ENCODE data around the gene NPHS1. TPM values are rescaled to one million over a fixed set of nuclear protein-coding genes. Genes with fewer than 3 reads are reported as not detected.
A peak's percentile ranks its signal among the peaks of the same experiment; 100 is the strongest.

NPHS1 gene
- total and polyA plus RNA-seq, 2 experiments from 2014 or later, result not detected

GRCh38 chr19:35858311-35858710, 6.0 kb upstream of the NPHS1 start:
- peaks cover 71% of the 10 kb centered on the region for H3K27me3 ChIP-seq (replicated peaks; ENCODE audit: insufficient read depth)
- no peaks in the 10 kb centered on the region for H4K20me1 ChIP-seq (ENCODE audit: insufficient read depth)
- H3K36me3 ChIP-seq (ENCODE audit: low read depth), result no peaks in the 10 kb centered on the region
- DNase-seq, result no peak
- H3K4me2 ChIP-seq (ENCODE audit: unreplicated experiment), result no peak overlapping the region
- no peak overlapping the region for H3K9ac ChIP-seq
- 22 to 35% methylated on average over 6 of the region's 6 CpGs for WGBS, 2 experiments (ENCODE audit: low coverage in 1 of 2, low lambda C conversion rate in 2 of 2, missing lambda C conversion rate in 2 of 2)
- H3K4me3 ChIP-seq, result no peak overlapping the region
- H3K9me3 ChIP-seq (ENCODE audit: low read depth), result no peaks in the 10 kb centered on the region
- H3K27ac ChIP-seq, result no peak overlapping the region
- no peaks in the 10 kb centered on the region for H3K79me2 ChIP-seq (ENCODE audit: insufficient read depth)
- no peak overlapping the region for H2AFZ ChIP-seq
- no peaks in the 10 kb centered on the region for H3F3A ChIP-seq (ENCODE audit: insufficient read depth)
- H3K9me2 ChIP-seq (ENCODE audit: insufficient read depth), result no peaks in the 10 kb centered on the region
- no peak for TF ChIP-seq EZH2phosphoT487 (IDR thresholded peaks at IDR 0.05; ENCODE audit: insufficient read depth, low read depth)
- no peak for TF ChIP-seq EZH2 (IDR thresholded peaks at IDR 0.05; ENCODE audit: insufficient read depth, poor library complexity, severe bottlenecking)
- in situ Hi-C loops (cut with MboI), result no loop called here
- no peaks in the 10 kb centered on the region for H3K4me1 ChIP-seq (ENCODE audit: insufficient read depth)

GRCh38 chr19:35856546-35857149, 4.3 kb upstream of the NPHS1 start, which contains the start of gene KIRREL2:
KIRREL2 (plus strand) TSS chr19:35856911; CDS start chr19:35857120, 209 bp downstream.
- WGBS, 2 experiments (ENCODE audit: low coverage in 1 of 2, low lambda C conversion rate in 2 of 2, missing lambda C conversion rate in 2 of 2), result 2% methylated on average over 30 to 38 of the region's 42 CpGs
- TF ChIP-seq EZH2phosphoT487 (IDR thresholded peaks at IDR 0.05; ENCODE audit: insufficient read depth, low read depth) (no peak), EZH2 (IDR thresholded peaks at IDR 0.05; ENCODE audit: insufficient read depth, poor library complexity, severe bottlenecking) (no peak)
- Histone ChIP-seq H3K9ac (peak within 1 kb of the TSS; percentile 20; the same call in 1 of the 2 replicates), H3K36me3 (ENCODE audit: low read depth) (no peaks in the 10 kb centered on the region), H3K27ac (no peak within 1 kb of the TSS), H3K4me2 (ENCODE audit: unreplicated experiment) (peak within 1 kb of the TSS; percentile 81), H2AFZ (peak within 1 kb of the TSS; percentile 77), H3K4me3 (peak within 1 kb of the TSS; percentile 73), H3K79me2 (ENCODE audit: insufficient read depth) (no peaks in the 10 kb centered on the region), H4K20me1 (ENCODE audit: insufficient read depth) (no peaks in the 10 kb centered on the region), H3K9me2 (ENCODE audit: insufficient read depth) (no peaks in the 10 kb centered on the region), H3F3A (ENCODE audit: insufficient read depth) (no peaks in the 10 kb centered on the region), H3K4me1 (ENCODE audit: insufficient read depth) (no peaks in the 10 kb centered on the region), H3K9me3 (ENCODE audit: low read depth) (no peaks in the 10 kb centered on the region), H3K27me3 (replicated peaks; ENCODE audit: insufficient read depth) (peaks cover 75% of the 10 kb centered on the region)
- DNase-seq, result no peak
- in situ Hi-C loops (cut with MboI), result no loop called here

GRCh38 chr19:35853038-35853756, 893 bp upstream of the NPHS1 start:
- Histone ChIP-seq H3K4me1 (ENCODE audit: insufficient read depth) (no peaks in the 10 kb centered on the region), H3K27me3 (replicated peaks; ENCODE audit: insufficient read depth) (peaks cover 79% of the 10 kb centered on the region)

GRCh38 chr19:35851213-35852028, 883 bp downstream of the NPHS1 start:
- H3K79me2 ChIP-seq (ENCODE audit: insufficient read depth), result no peaks in the 10 kb centered on the region
- no peaks in the 10 kb centered on the region for H3K9me3 ChIP-seq (ENCODE audit: low read depth)
- no peak overlapping the region for H3K9ac ChIP-seq
- in situ Hi-C loops (cut with MboI), result no loop called here
- H3K36me3 ChIP-seq (ENCODE audit: low read depth), result no peaks in the 10 kb centered on the region
- H3K27ac ChIP-seq, result no peak overlapping the region
- TF ChIP-seq EZH2 (IDR thresholded peaks at IDR 0.05; ENCODE audit: insufficient read depth, poor library complexity, severe bottlenecking) (no peak), EZH2phosphoT487 (IDR thresholded peaks at IDR 0.05; ENCODE audit: insufficient read depth, low read depth) (no peak)
- H3K4me2 ChIP-seq (ENCODE audit: unreplicated experiment), result no peak overlapping the region
- H3K9me2 ChIP-seq (ENCODE audit: insufficient read depth), result no peaks in the 10 kb centered on the region
- no peaks in the 10 kb centered on the region for H3F3A ChIP-seq (ENCODE audit: insufficient read depth)
- H2AFZ ChIP-seq, result no peak overlapping the region
- H3K27me3 ChIP-seq (replicated peaks; ENCODE audit: insufficient read depth), result peaks cover 76% of the 10 kb centered on the region
- H3K4me3 ChIP-seq, result no peak overlapping the region
- DNase-seq, result no peak
- WGBS, 2 experiments (ENCODE audit: low coverage in 1 of 2, low lambda C conversion rate in 2 of 2, missing lambda C conversion rate in 2 of 2), result 41 to 47% methylated on average over 25 to 32 of the region's 32 CpGs
- H4K20me1 ChIP-seq (ENCODE audit: insufficient read depth), result no peaks in the 10 kb centered on the region
- H3K4me1 ChIP-seq (ENCODE audit: insufficient read depth), result no peaks in the 10 kb centered on the region

More at GRCh38 chr19:35853038-35853756, 893 bp upstream of the NPHS1 start:
- in situ Hi-C loops (cut with MboI), result no loop called here
- Histone ChIP-seq H3K9ac (no peak overlapping the region), H4K20me1 (ENCODE audit: insufficient read depth) (no peaks in the 10 kb centered on the region), H3K9me3 (ENCODE audit: low read depth) (no peaks in the 10 kb centered on the region), H3K9me2 (ENCODE audit: insufficient read depth) (no peaks in the 10 kb centered on the region), H3K79me2 (ENCODE audit: insufficient read depth) (no peaks in the 10 kb centered on the region), H3K27ac (no peak overlapping the region), H3K4me3 (no peak overlapping the region), H3K36me3 (ENCODE audit: low read depth) (no peaks in the 10 kb centered on the region), H2AFZ (no peak overlapping the region), H3K4me2 (ENCODE audit: unreplicated experiment) (no peak overlapping the region), H3F3A (ENCODE audit: insufficient read depth) (no peaks in the 10 kb centered on the region)
- no peak for DNase-seq
- TF ChIP-seq EZH2phosphoT487 (IDR thresholded peaks at IDR 0.05; ENCODE audit: insufficient read depth, low read depth) (no peak), EZH2 (IDR thresholded peaks at IDR 0.05; ENCODE audit: insufficient read depth, poor library complexity, severe bottlenecking) (no peak)
- WGBS, 2 experiments (ENCODE audit: low coverage in 1 of 2, low lambda C conversion rate in 2 of 2, missing lambda C conversion rate in 2 of 2), result 10 to 13% methylated on average over 8 of the region's 8 CpGs
